HG03025 (cell line): ENCODE measurements around the gene IGFBPL1.
"Not testable (repeated sequence)": the region's sequence is repeated elsewhere in the genome, so short reads cannot be mapped to it uniquely, and the experiment has no call there.

Experiments
- ATAC-seq: cut with Tn5 transposase; IDR thresholded peaks from one replicate; pipeline ENCODE4 v1.9.1; 2021; ENCODE audit warnings: mild to moderate bottlenecking, moderate library complexity; ENCODE audit not compliant: unreplicated experiment, low FRiP score

The IGFBPL1 gene

DNA sequence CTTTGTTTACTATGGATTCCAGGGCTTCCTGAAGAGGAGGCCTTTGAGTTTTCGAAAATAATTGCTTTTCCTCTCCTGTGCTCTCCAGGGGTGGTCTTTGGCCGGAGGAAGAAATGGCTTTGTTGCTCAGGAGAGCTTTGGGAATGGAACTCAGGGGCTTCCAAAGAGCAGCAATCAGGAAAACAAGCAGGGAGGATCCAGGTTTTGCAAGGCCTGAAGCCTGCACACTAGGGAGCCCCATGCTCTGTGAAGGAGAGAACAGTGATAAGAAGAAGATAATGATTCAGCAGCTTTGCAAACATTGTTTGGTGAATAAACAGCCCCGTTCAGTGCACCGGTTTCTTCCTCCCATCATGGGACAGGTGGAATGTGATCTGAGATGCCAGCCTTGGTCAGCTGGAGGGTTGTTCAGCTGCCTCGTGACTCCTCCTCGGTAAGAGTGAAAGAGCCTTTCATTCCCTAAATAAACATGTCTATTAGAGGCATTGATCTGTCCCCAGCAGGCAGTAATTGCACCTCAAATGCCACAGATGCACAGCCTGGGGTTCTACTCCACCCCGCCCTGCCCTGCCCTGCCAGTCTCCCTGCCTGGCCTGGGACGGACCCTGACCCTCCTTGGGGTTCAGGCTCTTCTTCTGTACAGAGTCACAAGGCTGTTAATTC lies 43.3 kb downstream of the IGFBPL1 start:
- ATAC-seq, result no peak

DNA sequence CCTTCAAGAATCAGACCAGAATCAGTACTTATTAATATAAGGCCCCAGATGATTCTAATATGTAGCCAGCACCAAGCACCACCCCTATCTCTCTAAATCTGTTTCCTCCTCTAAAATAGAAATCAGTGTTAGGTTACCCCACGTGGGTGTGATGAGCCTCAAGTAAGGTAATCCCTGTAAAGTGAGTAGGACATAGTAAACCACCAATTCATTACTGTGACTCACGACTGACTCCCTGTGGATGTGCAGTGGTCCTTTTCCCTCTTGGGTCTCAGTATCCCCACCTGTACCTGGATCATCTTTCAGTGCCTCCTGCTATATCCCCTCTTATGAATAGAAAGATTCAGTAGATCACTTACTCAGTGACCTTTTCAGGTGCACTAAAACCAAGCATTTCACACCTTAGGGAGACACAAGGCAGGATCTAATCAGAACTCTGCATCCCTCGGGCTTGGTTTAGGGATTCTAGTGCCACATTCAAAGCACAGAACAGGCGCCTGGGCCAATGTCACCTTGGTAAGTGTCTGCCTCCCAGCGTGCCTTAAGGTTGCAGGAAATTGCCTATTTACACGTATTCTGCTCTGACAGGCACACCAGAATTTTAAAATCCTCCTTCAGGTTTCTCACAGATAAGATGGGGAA lies 43.9 kb downstream of the IGFBPL1 start:
- no peak for ATAC-seq

DNA sequence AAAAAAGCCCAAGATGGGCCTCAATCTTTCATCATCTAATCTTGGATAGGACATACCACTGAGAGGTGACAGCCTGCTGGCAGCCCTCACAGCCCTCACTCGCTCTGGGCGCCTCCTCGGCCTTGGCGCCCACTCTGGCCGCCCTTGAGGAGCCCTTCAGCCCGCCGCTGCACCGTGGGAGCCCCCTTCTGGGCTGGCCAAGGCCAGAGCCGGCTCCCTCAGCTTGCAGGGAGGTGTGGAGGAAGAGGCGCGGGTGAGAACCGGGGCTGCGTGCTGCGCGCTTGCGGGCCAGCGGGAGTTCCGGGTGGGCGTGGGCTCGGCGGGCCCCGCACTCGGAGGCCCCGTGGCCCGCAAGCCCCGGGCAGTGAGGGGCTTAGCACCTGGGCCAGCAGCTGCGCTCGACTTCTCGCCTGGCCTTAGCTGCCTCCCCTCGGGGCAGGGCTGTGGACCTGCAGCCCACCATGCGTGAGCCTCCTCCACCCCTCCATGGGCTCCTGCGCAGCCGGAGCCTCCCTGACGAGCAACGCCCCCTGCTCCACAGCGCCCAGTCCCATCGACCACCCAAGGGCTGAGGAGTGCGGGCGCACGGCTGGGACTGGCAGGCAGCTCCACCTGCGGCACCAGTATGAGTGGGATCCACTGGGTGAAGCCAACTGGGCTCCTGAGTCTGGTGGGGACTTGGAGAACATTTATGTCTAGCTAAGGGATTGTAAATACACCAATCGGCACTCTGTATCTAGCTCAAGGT lies 46.7 kb downstream of the IGFBPL1 start:
- not testable (repeated sequence) for ATAC-seq

DNA sequence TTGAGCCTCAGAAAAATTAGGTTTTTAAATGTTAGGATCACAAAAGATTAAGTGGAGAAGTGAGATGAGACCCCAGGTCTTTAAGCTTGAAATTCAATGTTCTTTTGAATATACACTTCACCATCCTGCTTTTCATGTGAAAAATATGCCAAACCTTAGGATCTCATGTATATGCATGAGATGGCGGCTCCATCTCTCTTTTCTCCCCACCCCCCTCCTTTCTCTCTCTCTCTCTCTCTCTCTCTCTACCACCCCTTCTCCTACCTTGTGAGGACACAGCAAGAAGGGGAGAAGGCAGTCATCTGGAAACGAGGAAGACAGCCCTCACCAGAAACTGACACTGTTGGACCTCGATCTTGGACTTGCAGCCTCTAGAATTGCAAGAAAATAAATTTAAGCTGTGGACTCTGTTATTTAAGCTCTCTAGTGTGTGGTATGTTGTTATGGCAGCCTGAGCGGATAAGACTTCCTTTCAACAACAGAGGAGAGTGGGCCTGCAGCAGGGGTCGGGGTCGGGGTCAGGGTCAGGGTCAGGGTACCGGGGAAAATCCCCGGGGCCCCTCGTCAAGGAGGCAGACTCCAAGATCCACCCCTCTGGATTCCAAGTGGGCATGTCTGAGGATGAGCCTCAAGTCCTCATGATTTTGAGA lies 48.1 kb downstream of the IGFBPL1 start:
- no peak for ATAC-seq

DNA sequence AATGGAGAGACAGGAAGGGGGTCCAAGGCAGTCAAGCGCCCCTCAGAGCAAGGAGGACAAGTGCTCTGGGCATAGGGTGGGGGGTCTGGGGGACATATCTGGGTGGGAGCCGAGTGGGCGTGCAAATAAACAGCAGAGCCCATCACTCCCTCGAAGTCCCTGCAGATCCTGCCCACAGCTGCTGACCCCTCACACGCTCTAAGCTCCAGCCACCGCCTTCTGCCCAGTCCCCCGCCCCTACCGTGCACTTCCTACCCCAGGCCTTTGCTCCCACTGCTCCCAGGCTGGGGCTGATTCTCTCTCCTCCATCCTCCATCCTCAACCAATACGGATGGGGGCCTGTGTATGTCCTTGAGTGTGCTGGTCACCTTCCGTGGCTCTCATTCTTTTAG lies 48.7 kb downstream of the IGFBPL1 start:
- ATAC-seq, result no peak

DNA sequence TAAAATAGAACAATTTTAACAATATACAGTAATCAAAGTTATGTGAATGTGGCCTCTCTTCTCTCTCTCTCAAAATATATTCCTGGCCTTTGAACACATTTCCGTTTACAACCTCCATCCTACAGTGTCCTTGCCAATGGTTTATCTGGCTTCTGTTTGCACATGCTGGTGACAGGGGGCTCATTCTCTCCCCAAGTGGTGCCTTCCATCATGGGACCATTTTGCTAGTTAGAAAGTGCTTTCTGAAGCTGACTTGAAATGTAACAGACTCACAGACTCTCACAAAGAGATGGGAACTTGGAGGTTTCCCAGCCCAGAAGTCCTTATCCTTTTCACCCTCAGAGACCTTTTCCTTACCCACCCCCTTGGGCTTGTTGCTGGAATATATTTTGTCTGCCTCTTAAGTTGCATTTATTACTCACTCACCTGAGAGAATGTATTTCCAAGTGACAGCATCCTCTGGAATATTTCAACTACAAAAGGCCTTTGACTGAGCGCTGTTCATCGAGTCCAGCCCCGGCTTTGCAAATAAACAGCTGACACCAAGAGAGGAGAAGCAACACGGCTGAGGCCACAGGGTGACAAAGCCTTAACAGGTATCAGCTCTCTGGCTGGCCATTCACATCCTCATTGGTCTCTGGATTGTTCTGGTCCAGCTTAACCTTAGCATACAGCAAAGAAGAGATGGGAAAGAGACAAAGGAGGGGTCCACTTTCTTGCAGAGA lies 49.2 kb downstream of the IGFBPL1 start:
- no peak for ATAC-seq

DNA sequence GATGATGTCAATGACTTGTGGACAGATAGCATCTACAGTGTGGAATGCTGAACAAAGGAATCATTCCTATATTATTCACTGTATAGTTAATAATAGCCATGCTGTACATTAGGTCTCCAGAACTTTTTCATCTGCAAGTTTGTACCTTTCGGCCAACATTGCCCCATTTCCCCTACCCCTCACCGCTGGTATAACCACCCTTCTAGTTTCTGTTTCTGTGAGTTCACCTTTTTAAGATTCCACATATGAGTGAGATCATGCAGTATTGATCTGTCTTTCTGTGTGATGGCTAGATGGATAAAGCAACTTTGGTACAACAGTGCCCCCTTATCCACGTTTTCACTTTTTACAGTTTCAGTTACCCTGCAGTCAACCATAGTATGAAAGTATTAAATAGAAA lies 50.6 kb downstream of the IGFBPL1 start:
- ATAC-seq, result no peak

DNA sequence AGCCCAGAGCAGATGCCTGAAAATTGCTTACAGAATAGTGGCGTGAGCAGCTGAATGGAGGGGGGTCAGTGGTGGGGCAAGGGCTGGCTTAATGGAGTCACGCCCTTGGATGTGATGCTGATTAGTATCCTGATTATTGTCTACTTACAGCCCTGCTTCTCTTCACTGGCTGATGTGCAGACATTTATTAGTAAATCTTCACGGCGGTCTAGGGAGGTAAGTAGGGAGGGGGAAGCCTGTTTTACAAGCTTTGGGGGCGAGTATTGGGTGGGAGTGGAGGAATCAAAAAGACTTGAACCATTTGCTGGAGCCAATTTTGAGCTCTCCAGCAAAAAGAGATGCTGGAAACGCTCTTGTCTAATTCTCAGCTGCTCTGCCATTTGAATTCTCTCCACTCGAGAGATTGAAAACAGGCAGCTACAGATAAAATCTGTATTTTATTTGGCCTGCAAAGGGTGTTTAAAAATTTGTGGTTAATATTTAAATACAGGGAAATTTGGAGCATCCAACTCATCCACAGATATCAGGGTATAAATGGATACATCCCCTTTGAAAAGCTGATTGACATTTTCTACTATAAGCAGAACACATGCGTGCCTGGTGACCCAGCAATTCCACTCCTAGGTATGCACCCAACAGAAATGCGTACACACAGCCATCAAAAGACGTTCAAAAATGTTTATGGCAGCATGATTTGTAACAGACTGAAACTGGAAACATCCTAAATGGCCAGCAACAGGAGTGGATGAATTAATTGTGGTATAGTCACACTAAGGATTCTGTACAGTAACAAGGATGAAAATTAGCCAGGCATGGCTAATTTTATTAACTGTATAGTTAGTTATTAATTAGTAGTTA lies 51.3 kb downstream of the IGFBPL1 start:
- ATAC-seq, result no peak

DNA sequence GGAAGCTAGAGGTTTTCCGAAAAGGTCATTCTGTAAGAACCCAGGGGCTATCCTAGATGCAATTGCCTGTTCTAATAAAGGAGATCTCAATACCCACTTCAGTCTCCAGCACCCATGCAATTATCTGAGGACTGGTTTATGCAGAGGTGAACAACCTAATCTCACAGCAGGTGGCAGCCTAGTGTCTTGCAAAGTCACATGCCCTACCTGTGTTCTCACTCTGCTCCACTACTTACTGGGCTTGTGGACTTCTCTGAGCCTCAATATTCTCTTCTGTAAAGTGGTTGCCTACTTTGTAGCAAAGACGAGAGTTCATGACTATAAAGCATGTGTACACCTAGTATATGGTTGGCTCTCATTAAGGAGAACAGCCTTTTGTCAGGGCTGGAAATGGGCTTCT lies 52.8 kb downstream of the IGFBPL1 start:
- ATAC-seq, result no peak

DNA sequence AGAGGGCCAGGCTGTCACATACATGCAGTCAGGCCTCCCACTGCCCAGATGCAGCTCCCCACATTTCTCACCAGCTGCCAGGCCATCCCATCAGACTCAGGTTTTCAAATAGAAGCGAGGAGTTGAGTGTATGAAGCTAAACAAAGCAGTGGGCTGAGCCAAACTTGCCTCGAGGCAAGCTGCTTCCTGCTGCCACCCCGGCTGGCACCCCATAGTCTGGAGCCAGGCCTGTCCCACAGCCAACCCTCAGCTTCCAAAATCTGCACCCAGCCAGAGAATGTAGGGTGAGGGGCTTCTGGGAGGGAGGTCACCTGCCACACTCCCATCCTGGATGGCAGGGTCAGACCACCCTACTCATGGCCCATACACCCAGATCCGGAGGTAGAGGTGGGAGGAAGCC lies 54.1 kb downstream of the IGFBPL1 start:
- ATAC-seq, result no peak

DNA sequence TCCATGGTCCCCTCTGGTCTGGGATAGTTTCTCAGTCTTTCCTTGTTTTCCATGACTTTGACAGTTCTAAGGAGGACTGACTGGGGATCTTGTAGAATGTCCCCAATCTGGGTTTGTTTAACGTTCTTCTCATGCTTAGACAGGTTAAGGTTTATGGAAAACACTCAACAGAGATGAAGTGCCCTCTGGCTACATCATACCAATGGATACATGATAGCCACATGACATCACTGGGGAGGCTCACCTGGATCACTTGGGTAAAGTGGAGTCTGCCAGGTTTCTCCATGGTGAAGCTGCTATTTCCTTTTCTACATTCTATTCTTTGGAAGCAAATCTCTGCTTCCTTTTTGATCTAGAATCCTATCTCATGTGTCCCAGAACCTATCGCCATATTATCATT lies 55.5 kb downstream of the IGFBPL1 start:
- no peak for ATAC-seq

DNA sequence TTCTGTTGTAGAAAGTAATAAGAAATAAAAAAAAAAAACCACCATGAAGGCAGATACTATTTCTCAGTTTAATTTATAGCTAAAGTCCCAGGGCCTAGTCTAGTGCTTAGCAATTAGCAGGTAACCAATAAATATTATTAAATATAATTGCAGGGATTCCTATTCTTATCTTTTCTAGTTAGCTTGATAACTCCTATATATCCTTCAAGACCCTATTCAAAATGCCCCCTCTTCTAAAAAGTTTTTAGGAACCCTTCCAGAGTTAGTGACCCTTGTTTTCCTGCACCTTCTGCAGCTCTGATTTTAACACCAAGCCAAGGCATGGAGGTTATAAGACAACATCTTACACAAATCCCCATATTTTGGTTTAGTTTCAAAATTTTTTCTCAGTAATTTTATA lies 56.4 kb downstream of the IGFBPL1 start:
- no peak for ATAC-seq

DNA sequence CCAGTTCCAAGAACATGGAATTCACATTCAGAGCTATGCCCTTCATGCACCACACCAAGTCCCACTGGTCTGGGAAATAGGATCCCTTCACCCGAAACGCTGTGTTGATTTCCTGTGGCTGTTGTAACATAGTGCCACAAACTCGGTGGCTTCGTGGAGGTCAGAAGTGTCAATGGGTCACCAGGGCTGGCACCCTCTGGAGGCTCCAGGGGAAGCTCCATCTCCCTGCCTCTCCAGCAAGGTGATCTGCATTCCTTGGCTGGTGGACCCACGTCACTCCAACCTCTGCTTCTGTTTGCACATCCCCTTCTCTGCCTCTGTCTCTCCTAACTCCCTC lies 60.7 kb downstream of the IGFBPL1 start:
- no peak for ATAC-seq

DNA sequence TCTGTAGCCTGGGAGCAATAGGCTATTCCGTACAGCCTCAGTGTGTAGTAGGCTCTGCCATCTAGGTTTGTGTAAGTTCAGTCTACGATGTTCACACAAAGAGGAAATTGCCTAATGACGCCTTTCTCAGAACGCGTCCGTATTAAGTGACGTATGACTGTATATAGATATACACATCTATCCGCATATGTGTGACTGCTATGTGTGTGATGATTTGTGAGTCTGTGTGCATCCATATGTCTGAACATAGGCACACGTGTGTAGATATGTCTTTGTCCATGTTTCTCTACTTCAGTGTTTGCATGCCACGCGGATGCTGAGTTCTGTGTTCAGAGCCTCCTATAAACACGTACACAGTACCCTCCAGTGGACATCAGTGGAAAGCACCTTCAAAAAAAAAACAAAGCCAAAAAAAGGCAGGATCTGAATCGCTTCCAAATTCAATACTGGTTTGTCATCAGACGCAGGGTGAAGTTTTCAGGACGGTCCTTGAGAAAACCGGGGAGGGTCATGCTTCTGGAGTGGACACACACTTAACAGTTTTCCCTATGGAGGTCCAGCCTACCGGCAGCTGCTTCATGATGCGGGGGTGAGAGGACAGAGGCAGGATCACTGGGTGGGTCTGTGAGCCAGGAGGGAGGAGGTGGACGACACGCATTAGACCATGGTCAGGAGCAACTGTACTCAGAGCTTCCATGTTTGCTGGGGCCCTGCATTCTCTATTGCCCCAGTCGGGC lies 61.2 kb downstream of the IGFBPL1 start:
- ATAC-seq, result no peak

DNA sequence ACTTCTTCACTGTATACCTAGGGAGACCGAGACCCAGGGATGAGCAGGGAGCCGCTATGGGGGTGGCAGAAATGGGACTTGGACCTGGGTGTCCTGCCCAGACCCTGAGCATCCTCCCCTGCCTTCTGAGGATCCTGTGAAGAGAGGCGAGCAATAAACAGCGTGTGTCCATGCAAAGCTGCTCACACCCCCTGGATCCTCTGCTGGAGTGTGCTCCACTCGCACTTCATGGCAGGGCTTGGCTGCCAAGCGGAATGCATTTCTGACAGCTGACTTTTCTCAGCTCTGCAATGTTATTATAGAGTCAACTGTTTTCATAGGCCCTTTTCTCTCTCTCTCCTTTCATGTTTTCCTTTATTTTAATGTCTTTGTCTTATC lies 62.8 kb downstream of the IGFBPL1 start:
- no peak for ATAC-seq

DNA sequence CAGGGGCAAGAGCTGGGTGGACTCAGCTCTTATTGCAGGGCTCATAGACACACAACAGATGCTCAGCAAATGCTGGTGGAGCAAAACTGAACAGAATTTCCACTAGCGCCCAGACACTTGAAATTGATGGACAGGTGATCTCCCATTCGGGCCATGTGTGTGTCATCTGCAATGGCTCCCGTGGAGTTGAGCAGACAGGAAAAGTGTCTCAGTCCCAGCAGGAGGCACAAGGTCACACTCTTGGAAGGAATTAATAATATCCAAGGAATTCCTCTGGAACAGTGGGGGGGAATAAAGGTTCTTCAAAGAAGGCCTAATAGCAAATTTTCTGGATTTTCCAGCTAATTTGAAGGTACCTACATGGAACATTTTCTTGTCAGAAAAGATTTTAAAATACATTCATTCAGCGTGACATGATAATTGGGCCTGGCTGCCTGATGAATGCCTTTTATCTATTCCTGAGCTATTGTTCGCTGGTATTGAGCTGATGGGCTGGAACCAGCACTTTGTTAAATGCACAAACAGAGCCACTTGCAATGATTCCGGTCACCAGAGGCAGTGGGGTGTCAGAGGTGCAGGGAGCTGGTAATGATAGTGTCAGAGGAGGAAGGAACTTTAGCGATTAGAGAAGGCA lies 63.3 kb downstream of the IGFBPL1 start:
- no peak for ATAC-seq

DNA sequence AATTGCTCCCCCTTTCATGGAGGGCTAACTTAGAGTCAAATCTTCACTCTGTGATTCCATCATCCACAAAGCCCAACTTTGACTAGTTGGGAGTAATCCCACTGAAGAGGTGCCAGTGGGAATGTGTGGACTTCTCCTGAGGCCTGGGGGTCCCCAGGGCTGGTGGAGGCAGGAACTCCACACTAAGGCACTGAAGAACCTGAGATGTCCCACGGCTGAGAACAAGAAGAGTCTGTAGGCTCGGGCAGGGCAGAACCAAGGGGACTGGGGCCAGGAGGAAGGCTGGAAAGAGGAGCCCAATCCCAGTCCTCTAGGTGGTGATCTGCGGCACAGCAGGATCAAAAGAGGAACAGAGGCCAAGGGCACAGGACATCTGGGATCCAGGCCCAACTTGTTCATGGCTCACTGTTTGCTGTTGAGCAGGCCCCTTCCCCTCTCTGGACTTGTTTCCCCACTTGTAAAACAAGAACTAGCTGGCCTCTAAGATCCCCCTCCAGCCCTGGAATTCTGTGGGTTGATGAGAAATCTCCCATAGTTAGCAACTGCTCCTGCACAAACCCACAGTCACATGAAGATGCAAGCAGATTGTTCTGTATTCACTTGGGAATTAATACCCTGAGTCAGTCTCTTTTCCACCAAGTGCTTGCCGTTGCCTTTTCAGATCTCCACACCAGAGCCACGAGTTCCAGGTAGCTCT lies 64.4 kb downstream of the IGFBPL1 start:
- ATAC-seq, result no peak

DNA sequence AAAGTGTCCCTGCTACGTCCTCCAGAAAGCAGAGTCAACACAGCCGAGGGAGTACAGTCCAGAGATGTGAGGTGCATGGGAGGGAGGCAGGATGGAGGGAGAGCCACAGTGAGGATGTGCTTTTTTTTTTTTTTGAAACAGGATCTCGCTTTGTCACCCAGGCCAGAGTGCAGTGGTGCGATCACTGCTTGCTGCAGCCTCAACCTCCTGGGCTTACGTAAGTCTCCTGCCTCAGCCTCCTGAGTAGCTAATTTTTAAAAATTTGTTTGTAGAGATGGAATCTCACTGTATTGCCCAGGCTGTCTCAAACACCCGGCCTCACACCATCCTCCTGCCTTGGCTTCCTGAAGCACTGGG lies 65.0 kb downstream of the IGFBPL1 start:
- ATAC-seq, result no peak
